LNCAP (cell line): ENCODE measurements around the gene LYZL2.

ENCODE experiments used
- CTCF ChIP-seq: fragments of 450-650 bp; IDR thresholded peaks from 2 replicates; pipeline ENCODE4 v1.5.1; 2017; ENCODE audit warnings: mild to moderate bottlenecking

Gene LYZL2

GRCh38 chr10:30594077-30594476 lies 35.5 kb downstream of the LYZL2 start:
- TF ChIP-seq CTCF = no peak

- peak; percentile 81 for TF ChIP-seq CTCF
Measured at GRCh38 chr10:30591249-30591670, 38.3 kb downstream of the LYZL2 start.

DNA sequence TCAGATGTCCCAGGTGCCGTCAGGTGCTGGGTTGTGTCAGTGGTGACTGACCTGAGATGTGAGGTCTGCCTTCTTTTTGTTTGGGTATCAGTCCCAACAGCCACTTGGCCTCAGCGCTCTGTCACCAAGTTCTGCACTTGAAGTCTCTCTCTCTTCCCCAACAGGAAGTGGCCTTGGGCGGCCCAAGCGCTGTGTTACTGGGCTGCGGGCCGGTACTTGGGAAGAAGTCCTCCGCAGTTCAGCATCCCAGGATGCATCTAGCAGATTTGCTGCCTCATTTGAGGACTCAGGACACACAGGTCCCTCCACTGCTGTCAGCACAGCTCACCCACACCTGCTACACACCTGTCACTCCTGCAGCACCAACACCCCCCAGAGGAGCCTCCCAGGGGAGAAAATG lies 40.1 kb downstream of the LYZL2 start:
- TF ChIP-seq CTCF = no peak

- no peak for TF ChIP-seq CTCF
Measured at GRCh38 chr10:30587522-30588031, 42.0 kb downstream of the LYZL2 start.

DNA sequence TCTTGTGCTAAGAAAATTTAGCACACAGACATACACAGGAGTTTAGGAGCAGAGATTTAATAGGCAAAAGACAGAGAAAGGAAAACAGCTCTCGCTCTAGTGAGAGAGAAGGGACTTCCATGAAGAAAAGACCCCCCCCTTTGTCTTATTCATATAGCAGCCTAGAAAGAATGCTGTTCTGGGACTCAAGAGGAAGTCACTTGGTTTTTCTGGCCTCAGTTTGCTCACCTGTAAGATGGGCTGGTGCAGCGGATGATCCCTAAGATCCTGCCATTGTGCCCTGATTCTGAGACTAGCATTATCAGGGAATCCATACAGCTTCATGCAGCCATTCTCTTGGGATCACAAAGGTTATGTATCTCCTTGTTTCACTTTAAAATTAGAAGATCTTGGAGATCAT lies 42.7 kb downstream of the LYZL2 start:
- no peak for TF ChIP-seq CTCF

- no peak for TF ChIP-seq CTCF
Measured at GRCh38 chr10:30583778-30584415, 45.7 kb downstream of the LYZL2 start.

GRCh38 chr10:30581779-30582380 lies 47.7 kb downstream of the LYZL2 start:
- TF ChIP-seq CTCF = peak; percentile 85
